GM10248 (cell line): ENCODE measurements around the gene ECE2.

Experiments
- CTCF ChIA-PET: fragments of 300-600 bp; sonication (Branson Sonifier 250); formaldehyde crosslinking; extraction: SDS; loops from one replicate; lab custom pipeline; 2021; ENCODE audit warnings: antibody characterized with exemption; lab: Yijun Ruan, JAX
- POLR2A ChIA-PET: fragments of 350-650 bp; sonication (Branson Sonifier 250); formaldehyde crosslinking; extraction: SDS; loops from one replicate; lab custom pipeline; 2020; ENCODE audit warnings: antibody characterized with exemption; lab: Yijun Ruan, JAX
- DNase-seq: peaks from one replicate; pipeline ENCODE4 v3.0.0; 2012; ENCODE audit errors: extremely low spot score
- CTCF ChIP-seq: IDR thresholded peaks from 2 replicates; pipeline ENCODE4 v1.5.1; 2012; ENCODE audit warnings: mild to moderate bottlenecking, low read depth; ENCODE audit errors: extremely low read depth, missing control alignments, control extremely low read depth

ECE2 gene

GRCh38 chr3:184341925-184342324, 66.1 kb downstream of the ECE2 start:
- CTCF ChIA-PET = interaction anchor here (1.3 to 3.0 kb wide), 2 partner anchors 12 to 27 kb away, joined by 4 to 11 read pairs; no protein-coding TSS in a partner anchor
- DNase-seq = no peak
- TF ChIP-seq CTCF = no peak
- POLR2A ChIA-PET = interaction anchor here (1.1 kb wide), 1 partner anchor 20 kb away, joined by 3 read pairs; no protein-coding TSS in a partner anchor
